ENCODE results near the gene ARFRP1.

ARFRP1 gene

DNA sequence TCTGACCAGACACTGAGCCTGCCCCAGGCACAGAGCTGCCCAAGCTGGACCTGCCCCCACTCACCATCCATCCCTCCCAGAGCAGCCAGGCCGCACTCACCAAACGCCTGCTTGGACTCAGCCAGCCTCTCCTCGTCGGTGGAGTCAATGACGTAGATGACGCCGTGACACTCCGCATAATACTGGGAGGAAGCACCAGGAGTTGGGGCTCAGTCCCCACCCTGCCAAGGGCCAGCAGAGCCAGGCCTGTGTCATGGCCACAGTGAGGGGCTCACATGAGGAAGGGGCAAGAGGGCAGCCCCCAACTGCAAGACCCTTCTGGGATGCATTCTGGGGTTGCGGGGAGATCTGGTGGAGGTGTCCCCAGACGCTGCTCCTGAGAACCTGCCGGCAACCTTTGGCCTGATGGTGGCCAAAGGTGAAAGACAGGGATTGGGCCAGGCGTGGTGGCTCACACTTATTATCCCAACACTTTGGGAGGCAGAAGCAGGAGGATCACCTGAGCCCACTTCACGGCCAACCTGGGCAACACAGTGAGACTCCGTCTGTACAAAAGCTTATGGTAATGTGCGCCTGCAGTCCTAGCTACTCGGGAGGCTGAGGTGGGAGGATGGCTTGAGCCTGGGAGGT lies 5.6 kb downstream of the ARFRP1 start:
- DNase-seq (ENCODE audit: low read depth, low spot score) = no peak

DNA sequence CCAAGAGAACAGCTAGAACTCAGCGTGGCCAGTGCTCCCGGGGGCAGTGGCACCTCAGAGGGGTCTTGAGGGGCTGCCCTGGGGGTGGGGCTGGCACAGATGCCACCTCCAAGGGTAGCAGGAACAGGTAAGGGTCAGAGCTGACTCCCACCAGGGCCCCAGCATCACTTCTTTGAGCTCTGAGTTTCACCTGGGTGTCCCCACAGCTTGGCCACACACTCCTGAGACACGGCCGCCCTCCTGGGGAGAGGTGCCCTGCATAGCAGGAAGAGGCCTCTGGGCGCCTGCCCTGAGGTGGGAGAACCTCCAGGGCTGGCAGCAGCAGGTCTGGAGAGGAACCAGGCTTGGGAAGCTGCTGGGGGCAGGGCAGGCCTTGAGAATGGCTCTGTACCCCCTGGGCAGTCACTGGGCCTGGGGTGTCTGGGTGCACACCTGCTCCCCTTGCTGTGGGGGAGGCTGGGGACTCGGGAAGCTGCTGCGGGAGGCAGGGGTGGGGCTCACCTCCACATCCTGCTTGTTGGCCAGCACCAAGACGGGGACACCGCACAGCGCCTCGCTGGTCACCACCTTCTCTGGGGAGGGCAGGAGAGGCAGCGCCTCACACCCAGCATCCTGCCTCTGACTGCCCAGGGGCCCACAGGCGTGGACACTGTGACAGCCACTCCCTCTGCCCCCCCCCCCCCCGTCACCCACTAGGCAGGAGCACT lies 6.3 kb downstream of the ARFRP1 start:
- DNase-seq (ENCODE audit: low read depth, low spot score) = no peak

DNA sequence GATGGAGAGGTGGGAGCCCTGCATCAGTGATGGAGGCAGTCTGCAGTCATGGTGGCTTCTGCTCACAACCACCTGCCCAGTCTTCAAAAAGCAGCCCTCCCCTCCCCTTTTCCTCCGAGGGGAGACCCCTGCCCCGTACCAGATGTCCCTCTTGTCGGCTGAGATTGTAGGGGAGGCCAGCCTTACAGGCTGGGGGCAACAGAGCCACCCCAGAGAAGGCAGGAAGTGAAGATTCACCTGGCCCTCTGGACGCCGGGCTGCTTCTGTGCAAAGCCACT lies 6.8 kb downstream of the ARFRP1 start:
- no peak for DNase-seq (ENCODE audit: low read depth, low spot score)

DNA sequence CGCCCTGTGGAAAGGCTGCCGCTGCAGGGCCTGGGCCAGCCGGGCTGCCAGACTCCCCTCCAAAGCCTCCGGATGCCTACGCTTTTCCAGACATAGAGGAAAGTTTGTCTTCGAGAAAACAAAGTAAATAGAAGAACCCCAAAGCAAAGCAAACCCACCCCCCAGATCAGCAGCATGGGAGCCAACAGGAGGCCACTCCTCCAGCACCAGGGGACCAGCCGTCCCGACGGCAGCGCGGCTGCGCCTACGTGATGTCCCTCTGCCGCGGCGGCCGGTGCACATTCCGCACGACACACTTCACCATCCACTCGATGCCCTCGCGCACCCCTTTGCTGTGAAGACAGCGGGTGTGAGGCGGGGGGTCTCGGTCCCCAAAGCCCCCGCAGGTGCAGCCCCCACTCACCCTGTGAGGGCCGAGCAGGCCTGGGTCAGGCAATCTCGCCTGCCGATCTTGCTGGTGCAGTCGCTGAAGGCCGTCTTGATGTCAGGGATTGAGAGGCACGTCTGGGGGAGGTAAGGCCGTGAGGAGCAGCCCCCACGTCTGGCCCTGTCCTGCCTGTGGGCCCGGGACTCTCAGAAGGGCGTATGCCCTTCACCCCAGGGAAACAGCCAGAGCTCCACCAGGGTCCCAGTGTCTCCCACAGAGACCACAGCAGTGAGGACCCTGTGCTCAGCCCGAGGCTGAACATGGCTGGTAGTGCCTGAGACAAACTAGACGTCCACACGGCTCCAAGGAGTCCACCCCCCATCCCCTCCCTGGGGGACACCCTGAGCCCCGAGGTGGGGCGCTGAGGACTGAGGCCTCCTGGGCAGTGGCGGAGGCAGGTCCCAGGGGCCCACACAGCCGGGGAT lies 7.4 kb downstream of the ARFRP1 start:
- DNase-seq (ENCODE audit: low read depth, low spot score) = no peak

DNA sequence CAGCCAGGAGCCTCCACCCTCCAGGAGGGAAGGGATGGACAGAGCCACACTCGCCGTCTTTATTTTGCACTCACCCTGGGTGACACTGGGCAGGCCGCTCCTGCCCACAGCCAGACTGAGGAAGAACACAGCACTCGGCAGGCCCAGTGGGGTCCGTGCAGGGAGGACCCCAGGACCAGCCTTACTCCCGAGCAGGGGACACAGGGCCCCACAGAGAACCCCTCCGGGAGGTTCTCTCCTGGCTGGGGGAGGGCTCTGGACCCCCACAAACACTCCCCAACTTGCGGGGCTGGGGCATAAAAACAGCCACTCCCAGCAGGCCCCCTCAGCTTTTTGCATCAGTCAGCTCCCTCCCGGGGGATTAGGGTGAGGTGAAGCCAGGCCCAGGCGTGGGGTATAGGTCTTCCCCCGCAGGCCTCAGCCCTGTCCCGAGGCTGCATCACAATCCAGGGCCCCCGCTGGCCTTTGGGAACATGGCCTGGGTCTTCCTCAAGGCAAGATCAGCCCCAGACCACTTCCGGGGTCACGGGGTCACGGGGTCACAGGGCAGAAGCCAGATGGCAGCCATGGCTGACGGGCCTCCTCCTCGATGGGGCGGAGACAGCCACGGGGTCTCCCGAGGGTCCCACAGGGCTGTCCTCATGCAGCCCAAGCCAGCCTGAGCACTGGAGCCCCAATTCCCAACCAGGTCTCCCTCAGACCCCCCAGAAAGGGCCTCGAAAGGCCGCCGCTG lies 8.1 kb downstream of the ARFRP1 start:
- no peak for DNase-seq (ENCODE audit: low read depth, low spot score)

DNA sequence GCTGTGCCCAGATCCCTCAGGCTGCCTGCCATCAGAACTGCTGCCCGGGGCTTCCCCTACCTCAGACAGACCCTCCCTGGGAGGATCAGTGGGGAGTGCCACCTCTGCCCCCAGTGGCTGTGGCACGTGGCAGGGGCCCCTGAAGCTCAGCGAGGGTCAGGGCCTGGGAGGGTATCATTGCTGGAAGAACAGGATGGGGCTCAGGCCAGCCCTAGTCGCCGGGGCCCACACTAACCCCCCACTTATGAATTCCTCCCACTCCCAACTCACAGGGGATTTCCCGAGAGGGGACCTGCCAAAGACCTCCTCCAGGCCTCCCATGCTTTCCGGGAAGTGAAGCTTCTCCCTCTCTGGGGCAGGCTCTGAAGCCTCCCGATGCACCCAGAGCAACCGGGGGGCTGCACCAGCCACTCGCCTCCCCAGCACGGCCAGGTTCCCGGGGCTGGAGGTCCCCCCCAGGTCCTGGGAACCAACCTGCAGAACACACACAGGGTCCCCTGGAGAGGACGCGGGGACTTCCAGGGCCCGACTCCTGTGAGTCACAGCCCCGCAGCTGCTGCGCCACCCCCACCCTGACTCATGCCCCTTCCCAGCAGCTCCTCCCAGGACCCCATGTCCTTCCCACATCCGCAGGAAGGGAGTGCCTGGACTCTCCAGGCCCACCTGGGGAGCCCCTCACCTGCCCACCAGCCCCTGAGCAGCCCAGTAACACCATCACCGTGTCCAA lies 8.9 kb downstream of the ARFRP1 start:
- peak; percentile 72 for DNase-seq (ENCODE audit: low read depth, low spot score)

DNA sequence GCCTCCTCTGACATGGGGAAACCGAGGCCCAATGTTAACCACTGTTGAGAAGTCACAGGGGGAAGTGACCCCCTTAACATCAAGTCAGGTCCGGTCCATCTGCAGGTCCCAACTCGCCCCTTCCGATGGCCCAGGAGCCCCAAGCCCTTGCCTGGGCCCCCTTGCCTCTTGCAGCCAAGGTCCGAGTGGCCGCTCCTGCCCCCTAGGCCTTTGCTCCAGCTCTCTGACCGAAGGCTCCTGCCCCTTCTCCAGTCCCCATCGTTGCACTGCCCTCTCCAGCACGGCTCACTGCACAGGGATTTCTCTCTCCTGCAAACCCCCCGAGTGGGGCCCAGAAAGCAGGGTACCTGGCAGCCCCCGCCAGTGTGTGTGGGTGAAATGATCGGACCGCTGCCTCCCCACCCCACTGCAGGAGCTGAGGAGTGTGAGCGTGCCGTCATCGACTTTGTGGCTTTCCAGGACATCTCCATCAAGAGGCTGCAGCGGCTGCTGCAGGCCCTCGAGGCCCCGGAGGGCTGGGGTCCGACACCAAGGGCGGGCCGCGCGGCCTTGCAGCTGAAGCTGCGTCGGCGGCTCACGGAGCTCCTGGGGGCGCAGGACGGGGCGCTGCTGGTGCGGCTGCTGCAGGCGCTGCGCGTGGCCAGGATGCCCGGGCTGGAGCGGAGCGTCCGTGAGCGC lies 9.8 kb downstream of the ARFRP1 start:
- DNase-seq (ENCODE audit: low read depth, low spot score) = no peak

DNA sequence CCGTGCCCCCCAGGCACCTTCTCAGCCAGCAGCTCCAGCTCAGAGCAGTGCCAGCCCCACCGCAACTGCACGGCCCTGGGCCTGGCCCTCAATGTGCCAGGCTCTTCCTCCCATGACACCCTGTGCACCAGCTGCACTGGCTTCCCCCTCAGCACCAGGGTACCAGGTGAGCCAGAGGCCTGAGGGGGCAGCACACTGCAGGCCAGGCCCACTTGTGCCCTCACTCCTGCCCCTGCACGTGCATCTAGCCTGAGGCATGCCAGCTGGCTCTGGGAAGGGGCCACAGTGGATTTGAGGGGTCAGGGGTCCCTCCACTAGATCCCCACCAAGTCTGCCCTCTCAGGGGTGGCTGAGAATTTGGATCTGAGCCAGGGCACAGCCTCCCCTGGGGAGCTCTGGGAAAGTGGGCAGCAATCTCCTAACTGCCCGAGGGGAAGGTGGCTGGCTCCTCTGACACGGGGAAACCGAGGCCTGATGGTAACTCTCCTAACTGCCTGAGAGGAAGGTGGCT lies 10.4 kb downstream of the ARFRP1 start:
- no peak for DNase-seq (ENCODE audit: low read depth, low spot score)

DNA sequence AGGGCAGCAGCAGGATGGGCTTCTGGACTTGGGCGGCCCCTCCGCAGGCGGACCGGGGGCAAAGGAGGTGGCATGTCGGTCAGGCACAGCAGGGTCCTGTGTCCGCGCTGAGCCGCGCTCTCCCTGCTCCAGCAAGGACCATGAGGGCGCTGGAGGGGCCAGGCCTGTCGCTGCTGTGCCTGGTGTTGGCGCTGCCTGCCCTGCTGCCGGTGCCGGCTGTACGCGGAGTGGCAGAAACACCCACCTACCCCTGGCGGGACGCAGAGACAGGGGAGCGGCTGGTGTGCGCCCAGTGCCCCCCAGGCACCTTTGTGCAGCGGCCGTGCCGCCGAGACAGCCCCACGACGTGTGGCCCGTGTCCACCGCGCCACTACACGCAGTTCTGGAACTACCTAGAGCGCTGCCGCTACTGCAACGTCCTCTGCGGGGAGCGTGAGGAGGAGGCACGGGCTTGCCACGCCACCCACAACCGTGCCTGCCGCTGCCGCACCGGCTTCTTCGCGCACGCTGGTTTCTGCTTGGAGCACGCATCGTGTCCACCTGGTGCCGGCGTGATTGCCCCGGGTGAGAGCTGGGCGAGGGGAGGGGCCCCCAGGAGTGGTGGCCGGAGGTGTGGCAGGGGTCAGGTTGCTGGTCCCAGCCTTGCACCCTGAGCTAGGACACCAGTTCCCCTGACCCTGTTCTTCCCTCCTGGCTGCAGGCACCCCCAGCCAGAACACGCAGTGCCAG lies 11.0 kb downstream of the ARFRP1 start, which contains the start of gene TNFRSF6B:
Gene TNFRSF6B (plus strand): TSS at position 25 of the 729 bp plus-strand sequence. CDS start 116 bp downstream, at position 141.
- no peak for DNase-seq (ENCODE audit: low read depth, low spot score)

DNA sequence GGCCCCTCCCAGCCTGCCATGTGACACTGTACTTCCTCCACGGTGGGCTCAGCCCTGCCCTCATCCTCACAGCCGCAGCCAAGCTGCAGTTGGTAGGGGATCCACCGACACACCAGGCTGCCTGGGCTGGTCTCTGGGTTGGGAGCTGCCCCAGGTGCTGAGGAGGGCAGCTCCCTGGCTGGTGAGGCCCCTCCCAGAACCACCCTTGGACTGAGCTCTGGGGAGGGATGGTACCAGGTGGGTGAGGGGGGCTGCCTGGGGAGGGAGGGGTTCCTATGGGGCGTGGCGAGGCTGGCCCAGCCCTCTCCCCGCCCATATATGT lies 11.5 kb downstream of the ARFRP1 start:
- no peak for DNase-seq (ENCODE audit: low read depth, low spot score)

DNA sequence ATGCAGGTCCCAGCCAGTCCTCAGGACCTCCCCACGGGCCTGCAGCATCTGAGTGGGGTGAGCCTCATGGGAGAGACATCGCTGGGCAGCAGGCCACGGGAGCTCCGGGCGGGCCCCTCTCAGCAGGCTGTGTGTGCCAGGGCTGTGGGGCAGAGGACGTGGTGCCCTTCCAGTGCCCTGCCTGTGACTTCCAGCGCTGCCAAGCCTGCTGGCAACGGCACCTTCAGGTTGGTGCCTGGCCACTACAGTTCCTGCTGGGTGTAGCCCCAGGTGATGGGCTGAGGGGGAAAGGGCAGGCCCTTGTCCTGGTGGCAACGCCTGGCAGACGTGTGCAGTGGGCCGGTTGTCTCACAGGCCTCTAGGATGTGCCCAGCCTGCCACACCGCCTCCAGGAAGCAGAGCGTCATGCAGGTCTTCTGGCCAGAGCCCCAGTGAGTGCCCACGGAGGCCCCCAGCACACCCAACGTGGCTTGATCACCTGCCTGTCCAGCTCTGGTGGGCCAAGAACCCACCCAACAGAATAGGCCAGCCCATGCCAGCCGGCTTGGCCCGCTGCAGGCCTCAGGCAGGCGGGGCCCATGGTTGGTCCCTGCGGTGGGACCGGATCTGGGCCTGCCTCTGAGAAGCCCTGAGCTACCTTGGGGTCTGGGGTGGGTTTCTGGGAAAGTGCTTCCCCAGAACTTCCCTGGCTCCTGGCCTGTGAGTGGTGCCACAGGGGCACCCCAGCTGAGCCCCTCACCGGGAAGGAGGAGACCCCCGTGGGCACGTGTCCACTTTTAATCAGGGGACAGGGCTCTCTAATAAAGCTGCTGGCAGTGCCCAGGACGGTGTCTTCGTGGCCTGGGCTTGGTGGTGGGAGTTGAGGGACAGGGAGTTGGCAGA lies 12.1 kb downstream of the ARFRP1 start:
- no peak for DNase-seq (ENCODE audit: low read depth, low spot score)

DNA sequence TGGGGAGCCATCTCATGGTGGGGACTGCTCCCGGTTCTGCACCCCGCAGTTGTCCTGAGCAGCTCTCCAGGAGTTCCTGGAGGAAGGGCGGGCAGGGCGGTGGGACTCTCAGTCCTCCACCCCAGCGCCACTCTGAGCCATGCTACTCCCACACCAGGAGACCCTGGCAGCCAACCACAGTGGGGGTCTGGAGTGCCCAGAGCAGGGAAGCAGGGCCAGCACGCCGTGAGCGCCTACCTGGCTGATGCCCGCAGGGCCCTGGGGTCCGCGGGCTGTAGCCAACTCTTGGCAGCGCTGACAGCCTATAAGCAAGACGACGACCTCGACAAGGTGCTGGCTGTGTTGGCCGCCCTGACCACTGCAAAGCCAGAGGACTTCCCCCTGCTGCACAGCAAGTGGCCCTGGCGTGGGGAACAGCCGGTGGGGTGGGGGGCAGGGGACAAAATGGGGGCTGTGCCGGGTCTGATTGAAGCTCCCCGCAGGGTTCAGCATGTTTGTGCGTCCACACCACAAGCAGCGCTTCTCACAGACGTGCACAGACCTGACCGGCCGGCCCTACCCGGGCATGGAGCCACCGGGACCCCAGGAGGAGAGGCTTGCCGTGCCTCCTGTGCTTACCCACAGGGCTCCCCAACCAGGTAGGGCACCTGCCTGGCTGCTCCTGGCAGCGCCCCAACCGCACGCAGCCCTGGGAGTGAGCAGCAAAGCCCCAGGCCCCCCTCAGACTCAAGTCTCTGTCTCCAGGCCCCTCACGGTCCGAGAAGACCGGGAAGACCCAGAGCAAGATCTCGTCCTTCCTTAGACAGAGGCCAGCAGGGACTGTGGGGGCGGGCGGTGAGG lies 13.0 kb downstream of the ARFRP1 start:
- no peak for DNase-seq (ENCODE audit: low read depth, low spot score)

DNA sequence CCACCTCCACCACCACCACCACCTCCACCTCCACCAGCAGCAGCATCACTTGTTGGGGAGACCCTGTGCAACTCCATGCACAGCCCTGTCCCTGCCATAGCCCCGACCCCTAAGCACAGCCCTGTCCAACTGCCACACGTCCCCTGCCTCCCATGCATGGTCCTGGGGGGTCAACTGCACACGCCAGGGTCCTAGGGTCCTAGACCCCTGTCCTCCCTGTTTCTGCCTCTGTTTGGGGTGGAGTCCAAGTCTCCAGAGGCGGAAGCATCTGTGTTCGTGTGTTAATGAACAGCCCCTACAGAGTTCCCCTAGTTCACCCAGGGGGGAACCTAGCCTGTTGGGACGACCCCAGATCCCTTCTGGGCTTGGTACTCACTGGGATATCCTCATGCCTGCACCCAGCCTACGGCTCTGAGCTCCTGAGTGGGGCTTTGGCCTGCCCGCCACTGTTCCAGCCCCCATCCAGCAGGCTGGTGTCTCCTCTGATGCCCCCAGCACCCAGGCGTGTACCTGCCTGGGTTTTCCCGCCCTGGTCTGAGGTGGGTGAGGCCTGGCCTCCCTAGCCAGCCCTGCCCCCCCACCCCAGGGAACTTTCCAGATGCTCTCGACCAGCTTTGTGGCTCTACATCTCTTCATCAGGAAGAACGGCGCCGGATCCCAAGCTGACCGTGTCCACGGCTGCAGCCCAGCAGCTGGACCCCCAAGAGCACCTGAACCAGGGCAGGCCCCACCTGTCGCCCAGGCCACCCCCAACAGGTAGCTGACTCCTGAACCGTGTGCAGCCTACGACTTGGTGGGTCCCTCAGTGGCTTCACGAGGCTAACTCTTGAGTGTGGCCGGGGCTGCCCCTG lies 13.8 kb downstream of the ARFRP1 start:
- no peak for DNase-seq (ENCODE audit: low read depth, low spot score)

DNA sequence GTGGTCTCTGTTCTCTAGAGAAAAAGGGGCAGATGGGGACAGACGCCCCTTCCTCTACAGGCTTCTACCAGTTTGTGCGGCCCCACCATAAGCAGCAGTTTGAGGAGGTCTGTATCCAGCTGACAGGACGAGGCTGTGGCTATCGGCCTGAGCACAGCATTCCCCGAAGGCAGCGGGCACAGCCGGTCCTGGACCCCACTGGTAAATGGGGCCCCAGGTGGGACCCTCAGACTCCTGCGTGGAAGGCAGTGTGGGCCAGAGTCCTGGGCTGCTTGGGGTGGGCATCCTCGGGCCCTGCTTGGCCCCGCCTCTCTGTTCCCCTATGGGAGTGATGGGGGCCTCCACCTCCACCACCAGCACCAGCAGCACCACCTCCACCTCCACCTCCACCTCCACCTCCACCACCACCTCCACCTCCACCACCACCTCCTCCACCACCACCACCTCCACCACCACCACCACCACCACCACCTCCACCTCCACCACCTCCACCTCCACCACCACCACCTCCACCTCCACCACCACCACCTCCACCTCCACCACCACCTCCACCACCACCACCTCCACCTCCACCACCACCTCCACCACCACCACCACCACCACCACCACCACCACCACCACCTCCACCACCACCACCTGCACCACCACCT lies 14.6 kb downstream of the ARFRP1 start:
- no peak for DNase-seq (ENCODE audit: low read depth, low spot score)

DNA sequence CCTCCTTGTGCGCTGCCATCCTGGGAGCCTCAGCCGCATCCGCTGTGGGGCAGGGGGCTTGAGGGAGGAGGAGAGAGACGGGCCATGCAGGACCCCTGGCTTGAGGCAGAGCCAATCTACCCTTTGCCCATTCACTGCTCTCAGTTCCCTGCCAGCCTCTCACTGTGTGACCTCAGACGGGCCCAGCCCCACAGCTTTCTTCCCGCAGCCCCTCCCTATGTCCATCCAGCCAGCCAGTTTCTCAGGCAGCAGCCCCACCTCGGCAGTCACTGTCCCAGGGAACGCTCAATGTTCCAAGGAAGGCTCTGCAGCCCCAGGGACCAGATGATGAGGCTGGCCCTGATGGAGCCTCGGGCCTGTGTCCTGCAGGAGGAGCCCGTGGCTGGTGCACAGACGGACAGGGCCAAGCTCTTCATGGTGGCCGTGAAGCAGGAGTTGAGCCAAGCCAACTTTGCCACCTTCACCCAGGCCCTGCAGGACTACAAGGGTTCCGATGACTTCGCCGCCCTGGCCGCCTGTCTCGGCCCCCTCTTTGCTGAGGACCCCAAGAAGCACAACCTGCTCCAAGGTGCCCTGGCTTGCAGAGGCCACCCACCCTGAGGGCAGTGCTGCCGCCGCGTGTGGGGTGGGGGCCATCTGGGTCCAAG lies 15.2 kb downstream of the ARFRP1 start:
- DNase-seq (ENCODE audit: low read depth, low spot score) = no peak

All from smooth muscle cell of the brain vasculature (primary cell).